Mesodermal cell (in vitro differentiated cells): ENCODE results near the gene PPP1R3G.

Experiments used
- H3K27ac ChIP-seq: 2 replicates; pipeline ENCODE4 v1.7.0; 2013; ENCODE audit warnings: mild to moderate bottlenecking, low read depth, low read length, moderate library complexity; ENCODE audit not compliant: severe bottlenecking
- H3K36me3 ChIP-seq: 2 replicates; pipeline ENCODE4 v1.7.1; 2013; ENCODE audit warnings: mild to moderate bottlenecking, low read length, moderate library complexity; ENCODE audit not compliant: control insufficient read depth, insufficient read depth
- H3K4me1 ChIP-seq: one replicate; pipeline ENCODE4 v1.7.1; 2013; ENCODE audit warnings: mild to moderate bottlenecking, low read length; ENCODE audit not compliant: insufficient read depth, control insufficient read depth, poor library complexity, severe bottlenecking
- H3K4me3 ChIP-seq: 2 replicates; pipeline ENCODE4 v1.7.0; 2013; ENCODE audit warnings: low read length, control low read depth, mild to moderate bottlenecking; ENCODE audit not compliant: insufficient read depth, poor library complexity, severe bottlenecking; ENCODE audit errors: extremely low read depth
- H3K9me3 ChIP-seq: 2 replicates; pipeline ENCODE4 v1.7.1; 2013; ENCODE audit warnings: mild to moderate bottlenecking, low read length, moderate library complexity; ENCODE audit not compliant: control insufficient read depth
- WGBS, 2 experiments: methylation state at CpG; one replicate each; pipeline ENCODE4 v1.1.5; 2013; ENCODE audit warnings: missing lambda C conversion rate in 2 of 2; ENCODE audit not compliant: insufficient coverage in 2 of 2; 5-methylcytosine and 5-hydroxymethylcytosine counted together

Gene PPP1R3G

GRCh38 chr6:5125152-5126006 lies 40.2 kb downstream of the PPP1R3G start:
- H3K9me3 ChIP-seq = no peaks in the 10 kb centered on the region
- H3K4me1 ChIP-seq = peaks cover 17% of the 10 kb centered on the region
- H3K4me3 ChIP-seq = no peak overlapping the region
- 91 to 97% methylated on average over 9 to 10 of the region's 11 CpGs for WGBS, 2 experiments
- no peaks in the 10 kb centered on the region for H3K36me3 ChIP-seq
- peak overlapping the region; percentile 1 for H3K27ac ChIP-seq

GRCh38 chr6:5126214-5126613 lies 41.1 kb downstream of the PPP1R3G start:
- H3K27ac ChIP-seq = peak overlapping the region; percentile 11
- H3K4me3 ChIP-seq = no peak overlapping the region
- 0% methylated on average over 1 of the region's 4 CpGs for WGBS, 2 experiments

GRCh38 chr6:5127106-5127687 lies 42.1 kb downstream of the PPP1R3G start:
- 76 to 82% methylated on average over 2 to 7 of the region's 8 CpGs for WGBS, 2 experiments
- no peaks in the 10 kb centered on the region for H3K36me3 ChIP-seq
- no peak overlapping the region for H3K4me3 ChIP-seq
- no peaks in the 10 kb centered on the region for H3K9me3 ChIP-seq
- no peak overlapping the region for H3K27ac ChIP-seq
- peaks cover 17% of the 10 kb centered on the region for H3K4me1 ChIP-seq

More at GRCh38 chr6:5126214-5126613, 41.1 kb downstream of the PPP1R3G start:
- Histone ChIP-seq H3K36me3 (no peaks in the 10 kb centered on the region), H3K4me1 (peaks cover 17% of the 10 kb centered on the region), H3K9me3 (no peaks in the 10 kb centered on the region)

- Histone ChIP-seq H3K36me3 (no peaks in the 10 kb centered on the region), H3K4me1 (peaks cover 23% of the 10 kb centered on the region), H3K27ac (no peak overlapping the region), H3K4me3 (no peak overlapping the region), H3K9me3 (no peaks in the 10 kb centered on the region)
- 88 to 91% methylated on average over 1 to 2 of the region's 4 CpGs for WGBS, 2 experiments
Measured at GRCh38 chr6:5128351-5128750, 43.2 kb downstream of the PPP1R3G start.

GRCh38 chr6:5130135-5130866 lies 45.2 kb downstream of the PPP1R3G start:
- Histone ChIP-seq H3K4me3 (no peak overlapping the region), H3K36me3 (no peaks in the 10 kb centered on the region), H3K4me1 (peaks cover 18% of the 10 kb centered on the region), H3K27ac (no peak overlapping the region), H3K9me3 (no peaks in the 10 kb centered on the region)
- WGBS, 2 experiments = 78 to 91% methylated on average over 7 to 8 of the region's 10 CpGs

GRCh38 chr6:5132731-5133130 lies 47.6 kb downstream of the PPP1R3G start:
- H3K36me3 ChIP-seq = no peaks in the 10 kb centered on the region
- H3K27ac ChIP-seq = no peak overlapping the region
- no peak overlapping the region for H3K4me3 ChIP-seq
- peaks cover 7% of the 10 kb centered on the region for H3K4me1 ChIP-seq
- 39 to 44% methylated on average over 2 to 4 of the region's 7 CpGs for WGBS, 2 experiments
- no peaks in the 10 kb centered on the region for H3K9me3 ChIP-seq

- H3K9me3 ChIP-seq = no peaks in the 10 kb centered on the region
- no peak overlapping the region for H3K4me3 ChIP-seq
- H3K4me1 ChIP-seq = peaks cover 7% of the 10 kb centered on the region
- no peaks in the 10 kb centered on the region for H3K36me3 ChIP-seq
- no peak overlapping the region for H3K27ac ChIP-seq
- 94 to 100% methylated on average over 2 of the region's 2 CpGs for WGBS, 2 experiments
Measured at GRCh38 chr6:5133943-5134342, 48.8 kb downstream of the PPP1R3G start.

GRCh38 chr6:5135788-5136376 lies 50.7 kb downstream of the PPP1R3G start:
- no peaks in the 10 kb centered on the region for H3K36me3 ChIP-seq
- 43 to 47% methylated on average over 7 to 9 of the region's 9 CpGs for WGBS, 2 experiments
- peaks cover 7% of the 10 kb centered on the region for H3K4me1 ChIP-seq
- no peak overlapping the region for H3K27ac ChIP-seq
- no peak overlapping the region for H3K4me3 ChIP-seq
- no peaks in the 10 kb centered on the region for H3K9me3 ChIP-seq

- Histone ChIP-seq H3K4me1 (peaks cover 7% of the 10 kb centered on the region), H3K9me3 (no peaks in the 10 kb centered on the region), H3K27ac (no peak overlapping the region), H3K36me3 (no peaks in the 10 kb centered on the region), H3K4me3 (no peak overlapping the region)
- 86 to 87% methylated on average over 6 to 8 of the region's 8 CpGs for WGBS, 2 experiments
Measured at GRCh38 chr6:5136851-5137250, 51.7 kb downstream of the PPP1R3G start.
